Lower leg skin (tissue), 3 donors: ENCODE data around the gene HSPB6.

ENCODE experiments used
- POLR2A ChIP-seq, 2 donors: fragments of 450-650 bp; IDR thresholded peaks; one replicate each; pipeline ENCODE4 v1.6.1; 2016 to 2017; ENCODE audit warnings: antibody characterized with exemption in 2 of 2, mild to moderate bottlenecking in 1 of 2, moderate library complexity in 1 of 2
- TF ChIP-seq, protein P1 (sequence below), 3 donors: fragments of 450-650 bp; IDR thresholded peaks; one replicate each; pipeline ENCODE4 v1.5.1; 2016; ENCODE audit warnings: antibody characterized with exemption in 3 of 3, mild to moderate bottlenecking in 3 of 3, moderate library complexity in 2 of 3

DNA sequence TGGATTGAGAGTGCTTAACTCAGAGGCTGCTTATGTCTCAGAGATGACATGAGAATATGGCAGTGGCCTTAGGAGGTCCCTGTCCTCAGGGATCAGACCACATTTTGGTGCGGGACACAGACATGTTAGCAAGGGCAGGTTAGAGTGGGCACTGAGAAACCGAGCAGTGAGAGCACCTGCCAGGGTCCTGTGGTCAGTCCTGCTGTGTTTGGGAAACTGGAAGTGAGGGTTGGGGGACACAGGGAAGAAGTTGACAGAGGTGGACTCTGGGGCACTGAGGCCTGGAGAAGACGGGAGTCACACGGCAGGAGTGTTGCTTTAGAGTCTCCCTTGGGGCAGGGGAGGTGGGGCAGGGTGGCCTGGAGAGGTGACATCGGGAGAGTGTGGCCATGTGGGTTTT lies 21.9 kb downstream of the HSPB6 start:
- TF ChIP-seq, protein P1, sequence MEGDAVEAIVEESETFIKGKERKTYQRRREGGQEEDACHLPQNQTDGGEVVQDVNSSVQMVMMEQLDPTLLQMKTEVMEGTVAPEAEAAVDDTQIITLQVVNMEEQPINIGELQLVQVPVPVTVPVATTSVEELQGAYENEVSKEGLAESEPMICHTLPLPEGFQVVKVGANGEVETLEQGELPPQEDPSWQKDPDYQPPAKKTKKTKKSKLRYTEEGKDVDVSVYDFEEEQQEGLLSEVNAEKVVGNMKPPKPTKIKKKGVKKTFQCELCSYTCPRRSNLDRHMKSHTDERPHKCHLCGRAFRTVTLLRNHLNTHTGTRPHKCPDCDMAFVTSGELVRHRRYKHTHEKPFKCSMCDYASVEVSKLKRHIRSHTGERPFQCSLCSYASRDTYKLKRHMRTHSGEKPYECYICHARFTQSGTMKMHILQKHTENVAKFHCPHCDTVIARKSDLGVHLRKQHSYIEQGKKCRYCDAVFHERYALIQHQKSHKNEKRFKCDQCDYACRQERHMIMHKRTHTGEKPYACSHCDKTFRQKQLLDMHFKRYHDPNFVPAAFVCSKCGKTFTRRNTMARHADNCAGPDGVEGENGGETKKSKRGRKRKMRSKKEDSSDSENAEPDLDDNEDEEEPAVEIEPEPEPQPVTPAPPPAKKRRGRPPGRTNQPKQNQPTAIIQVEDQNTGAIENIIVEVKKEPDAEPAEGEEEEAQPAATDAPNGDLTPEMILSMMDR (IDR thresholded peaks at IDR 0.05), result no peak
- no peak for TF ChIP-seq POLR2A (IDR thresholded peaks at IDR 0.05)
